ENCODE results near the gene SSR1.

DNA sequence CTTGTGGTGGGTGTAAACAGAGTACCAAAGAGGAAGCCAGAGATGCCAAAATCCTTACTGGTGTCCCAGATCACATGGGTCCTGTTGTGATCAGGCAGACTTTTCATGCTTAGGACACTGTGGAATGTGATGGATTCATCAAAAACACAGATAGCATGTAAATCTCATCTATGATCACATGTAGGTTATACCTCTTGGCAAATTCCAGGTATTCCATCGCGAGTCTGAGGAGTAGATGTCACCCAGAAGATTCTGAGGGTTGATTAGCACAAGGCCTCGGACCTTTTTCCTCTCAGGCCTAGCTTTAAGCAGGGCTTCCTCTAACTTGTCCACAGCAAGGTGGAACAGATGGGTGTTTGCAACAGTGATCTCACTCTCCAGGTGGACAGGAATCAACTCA, 28.3 kb upstream of the SSR1 start:
- TF ChIP-seq CTCF (IDR thresholded peaks at IDR 0.05) (no peak), ZFX (IDR thresholded peaks at IDR 0.05; ENCODE audit: borderline replicate concordance) (no peak)

Measured in 22Rv1 (cell line).